Measurements from ENCODE around the gene TSHZ1. TPM values are rescaled to one million over a fixed set of nuclear protein-coding genes. Genes with fewer than 3 reads are reported as not detected.

Gene TSHZ1
- total and polyA plus RNA-seq, 2 experiments from 2014 or later: 2.2 to 4.4 TPM

DNA sequence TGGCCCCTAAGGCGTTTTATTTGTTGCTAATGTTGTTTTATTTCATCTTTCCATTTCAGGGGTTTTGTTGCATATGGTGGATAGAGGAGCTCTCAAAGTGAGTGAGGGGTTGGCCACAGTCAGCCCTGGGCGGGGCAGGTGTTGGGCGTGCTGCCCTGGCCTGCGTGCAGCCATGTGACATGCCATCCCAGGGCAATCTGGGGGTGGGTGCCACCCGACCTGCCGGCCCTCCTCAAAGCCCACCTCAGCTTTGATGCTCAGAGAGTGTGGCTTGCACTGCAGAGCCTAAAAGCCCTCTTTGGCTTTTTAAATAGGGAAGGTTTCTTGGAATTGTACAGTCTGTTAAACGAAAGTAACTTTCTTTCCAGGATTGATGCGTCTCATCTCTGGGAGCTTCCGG is 18.4 kb downstream of the TSHZ1 start:
- DNase-seq: no peak
- Histone ChIP-seq H3K4me3 (no peak overlapping the region), H3K36me3 (ENCODE audit: low read depth) (no peaks in the 10 kb centered on the region), H4K20me1 (ENCODE audit: insufficient read depth) (no peaks in the 10 kb centered on the region), H3K4me2 (ENCODE audit: unreplicated experiment) (no peak overlapping the region), H3K9me3 (ENCODE audit: low read depth) (no peaks in the 10 kb centered on the region), H3K79me2 (ENCODE audit: insufficient read depth) (peaks cover 66% of the 10 kb centered on the region), H3K27ac (no peak overlapping the region), H3K9ac (no peak overlapping the region), H3K4me1 (ENCODE audit: insufficient read depth) (peaks cover 18% of the 10 kb centered on the region), H3F3A (ENCODE audit: insufficient read depth) (no peaks in the 10 kb centered on the region), H2AFZ (no peak overlapping the region), H3K9me2 (ENCODE audit: insufficient read depth) (no peaks in the 10 kb centered on the region), H3K27me3 (replicated peaks; ENCODE audit: insufficient read depth) (no peaks in the 10 kb centered on the region)
- WGBS, 2 experiments (ENCODE audit: low coverage in 1 of 2, low lambda C conversion rate in 2 of 2, missing lambda C conversion rate in 2 of 2): 77 to 79% methylated on average over 9 of the region's 9 CpGs
- in situ Hi-C loops (cut with MboI): no loop called here
- TF ChIP-seq EZH2 (IDR thresholded peaks at IDR 0.05; ENCODE audit: insufficient read depth, poor library complexity, severe bottlenecking) (no peak), EZH2phosphoT487 (IDR thresholded peaks at IDR 0.05; ENCODE audit: insufficient read depth, low read depth) (no peak)

DNA sequence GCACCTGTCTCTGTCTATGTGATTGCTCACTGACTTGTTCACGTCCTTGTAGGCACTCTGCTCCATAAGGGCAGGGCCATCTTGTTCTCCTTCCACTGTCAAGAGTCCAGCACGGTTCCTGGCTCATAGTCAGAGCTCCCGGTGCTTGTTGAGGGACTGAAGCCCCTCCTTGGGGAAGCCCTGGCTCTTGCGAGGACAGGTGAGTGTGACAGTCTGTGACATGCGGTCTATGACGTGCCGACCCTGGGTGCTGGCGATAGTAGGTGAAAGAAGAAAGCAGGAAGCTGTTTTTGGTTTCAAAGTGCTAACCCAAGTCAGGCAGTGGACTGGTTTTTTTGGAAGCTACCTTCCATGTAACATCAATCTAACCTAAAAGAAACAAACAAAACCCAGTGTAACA is 18.8 kb downstream of the TSHZ1 start:
- Histone ChIP-seq H3K9me3 (ENCODE audit: low read depth) (no peaks in the 10 kb centered on the region), H3K36me3 (ENCODE audit: low read depth) (no peaks in the 10 kb centered on the region), H2AFZ (no peak overlapping the region), H3K9ac (no peak overlapping the region), H3K4me3 (no peak overlapping the region), H4K20me1 (ENCODE audit: insufficient read depth) (no peaks in the 10 kb centered on the region), H3K4me1 (ENCODE audit: insufficient read depth) (peaks cover 18% of the 10 kb centered on the region), H3K27me3 (replicated peaks; ENCODE audit: insufficient read depth) (no peaks in the 10 kb centered on the region), H3F3A (ENCODE audit: insufficient read depth) (no peaks in the 10 kb centered on the region), H3K79me2 (ENCODE audit: insufficient read depth) (peaks cover 62% of the 10 kb centered on the region), H3K9me2 (ENCODE audit: insufficient read depth) (no peaks in the 10 kb centered on the region), H3K27ac (no peak overlapping the region), H3K4me2 (ENCODE audit: unreplicated experiment) (no peak overlapping the region)
- TF ChIP-seq EZH2 (IDR thresholded peaks at IDR 0.05; ENCODE audit: insufficient read depth, poor library complexity, severe bottlenecking) (no peak), EZH2phosphoT487 (IDR thresholded peaks at IDR 0.05; ENCODE audit: insufficient read depth, low read depth) (no peak)
- in situ Hi-C loops (cut with MboI): no loop called here
- no peak for DNase-seq
- 87 to 88% methylated on average over 8 of the region's 8 CpGs for WGBS, 2 experiments (ENCODE audit: low coverage in 1 of 2, low lambda C conversion rate in 2 of 2, missing lambda C conversion rate in 2 of 2)

GRCh38 chr18:75230163-75231052 is 19.8 kb downstream of the TSHZ1 start:
- TF ChIP-seq EZH2 (IDR thresholded peaks at IDR 0.05; ENCODE audit: insufficient read depth, poor library complexity, severe bottlenecking) (no peak), EZH2phosphoT487 (IDR thresholded peaks at IDR 0.05; ENCODE audit: insufficient read depth, low read depth) (no peak)
- Histone ChIP-seq H3K79me2 (ENCODE audit: insufficient read depth) (peaks cover 61% of the 10 kb centered on the region), H2AFZ (no peak overlapping the region), H3K9me2 (ENCODE audit: insufficient read depth) (no peaks in the 10 kb centered on the region), H3K27me3 (replicated peaks; ENCODE audit: insufficient read depth) (no peaks in the 10 kb centered on the region), H3K36me3 (ENCODE audit: low read depth) (no peaks in the 10 kb centered on the region), H3F3A (ENCODE audit: insufficient read depth) (no peaks in the 10 kb centered on the region), H3K9ac (no peak overlapping the region), H3K4me1 (ENCODE audit: insufficient read depth) (peaks cover 18% of the 10 kb centered on the region), H4K20me1 (ENCODE audit: insufficient read depth) (no peaks in the 10 kb centered on the region), H3K4me2 (ENCODE audit: unreplicated experiment) (no peak overlapping the region), H3K4me3 (no peak overlapping the region), H3K27ac (no peak overlapping the region), H3K9me3 (ENCODE audit: low read depth) (no peaks in the 10 kb centered on the region)
- WGBS, 2 experiments (ENCODE audit: low coverage in 1 of 2, low lambda C conversion rate in 2 of 2, missing lambda C conversion rate in 2 of 2): 94 to 95% methylated on average over 17 of the region's 17 CpGs
- in situ Hi-C loops (cut with MboI): no loop called here
- no peak for DNase-seq

- Histone ChIP-seq H3K36me3 (ENCODE audit: low read depth) (no peaks in the 10 kb centered on the region; the same call in 1 of the 2 replicates), H3F3A (ENCODE audit: insufficient read depth) (no peaks in the 10 kb centered on the region), H3K27me3 (replicated peaks; ENCODE audit: insufficient read depth) (no peaks in the 10 kb centered on the region), H2AFZ (no peak overlapping the region), H3K4me2 (ENCODE audit: unreplicated experiment) (no peak overlapping the region), H3K4me3 (no peak overlapping the region), H3K27ac (no peak overlapping the region), H3K79me2 (ENCODE audit: insufficient read depth) (peaks cover 55% of the 10 kb centered on the region), H3K4me1 (ENCODE audit: insufficient read depth) (peaks cover 18% of the 10 kb centered on the region), H3K9ac (no peak overlapping the region), H4K20me1 (ENCODE audit: insufficient read depth) (no peaks in the 10 kb centered on the region), H3K9me3 (ENCODE audit: low read depth) (no peaks in the 10 kb centered on the region), H3K9me2 (ENCODE audit: insufficient read depth) (no peaks in the 10 kb centered on the region)
- DNase-seq: no peak
- in situ Hi-C loops (cut with MboI): no loop called here
- 96 to 100% methylated on average over 5 of the region's 5 CpGs for WGBS, 2 experiments (ENCODE audit: low coverage in 1 of 2, low lambda C conversion rate in 2 of 2, missing lambda C conversion rate in 2 of 2)
- TF ChIP-seq EZH2phosphoT487 (IDR thresholded peaks at IDR 0.05; ENCODE audit: insufficient read depth, low read depth) (no peak), EZH2 (IDR thresholded peaks at IDR 0.05; ENCODE audit: insufficient read depth, poor library complexity, severe bottlenecking) (no peak)
Measured at GRCh38 chr18:75231053-75231406, 20.4 kb downstream of the TSHZ1 start.
